Measurements from ENCODE around the gene FAM241A. TPM values are rescaled to one million over a fixed set of nuclear protein-coding genes. Genes with fewer than 3 reads are reported as not detected.
"Not testable (repeated sequence)": the region's sequence is repeated elsewhere in the genome, so short reads cannot be mapped to it uniquely, and the experiment has no call there.

The FAM241A gene
- total RNA-seq, 1 donor from 2014 or later = 1.5 TPM

DNA sequence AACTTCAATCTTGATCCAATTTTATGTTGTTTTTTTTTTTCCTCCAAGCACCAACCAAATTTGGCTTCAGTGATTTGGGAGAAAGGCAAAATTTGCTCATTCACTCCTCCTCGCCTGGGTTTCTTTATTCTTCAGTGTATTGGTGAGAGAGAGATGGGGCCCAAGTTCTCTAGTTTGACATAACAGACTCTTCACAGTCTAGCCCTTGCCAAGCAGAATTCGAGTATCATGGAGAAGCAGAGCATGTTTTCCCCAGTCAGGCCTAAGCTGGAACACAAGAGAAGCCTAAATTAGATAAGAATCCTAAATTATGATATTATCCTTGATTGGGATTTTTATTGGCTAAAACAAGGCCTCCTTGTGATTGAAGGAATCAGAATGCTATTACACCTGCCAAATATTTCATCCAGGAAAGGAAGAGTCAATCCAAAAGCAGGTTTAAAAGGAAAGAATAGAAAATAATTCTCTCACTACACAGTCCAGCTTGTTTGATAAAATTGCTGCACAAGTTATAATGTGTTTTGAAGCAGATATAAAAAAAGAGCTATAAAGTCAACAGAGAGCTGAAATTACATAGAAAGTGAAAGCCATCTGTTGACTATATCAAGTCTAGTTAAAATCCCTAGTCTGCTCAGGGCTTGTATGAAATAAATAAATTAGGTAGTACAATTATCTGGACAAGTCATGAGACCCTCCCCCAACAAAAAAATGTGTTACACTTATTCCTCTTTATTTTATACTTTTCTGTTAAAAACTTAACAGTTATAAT is 39.9 kb upstream of the FAM241A start:
- H3K36me3 Mint-ChIP-seq (ENCODE audit: low read depth) = no peaks in the 10 kb centered on the region
- DNase-seq (no peak), ATAC-seq (ENCODE audit: low read depth) (no peak)
- no peaks in the 10 kb centered on the region for H3K27me3 Mint-ChIP-seq
- peaks cover 8% of the 10 kb centered on the region for H3K4me1 Mint-ChIP-seq
- no peaks in the 10 kb centered on the region for H3K9me3 Mint-ChIP-seq
- intact Hi-C loops (cut with micrococcal nuclease) = no loop called here
- TF ChIP-seq, protein P1, sequence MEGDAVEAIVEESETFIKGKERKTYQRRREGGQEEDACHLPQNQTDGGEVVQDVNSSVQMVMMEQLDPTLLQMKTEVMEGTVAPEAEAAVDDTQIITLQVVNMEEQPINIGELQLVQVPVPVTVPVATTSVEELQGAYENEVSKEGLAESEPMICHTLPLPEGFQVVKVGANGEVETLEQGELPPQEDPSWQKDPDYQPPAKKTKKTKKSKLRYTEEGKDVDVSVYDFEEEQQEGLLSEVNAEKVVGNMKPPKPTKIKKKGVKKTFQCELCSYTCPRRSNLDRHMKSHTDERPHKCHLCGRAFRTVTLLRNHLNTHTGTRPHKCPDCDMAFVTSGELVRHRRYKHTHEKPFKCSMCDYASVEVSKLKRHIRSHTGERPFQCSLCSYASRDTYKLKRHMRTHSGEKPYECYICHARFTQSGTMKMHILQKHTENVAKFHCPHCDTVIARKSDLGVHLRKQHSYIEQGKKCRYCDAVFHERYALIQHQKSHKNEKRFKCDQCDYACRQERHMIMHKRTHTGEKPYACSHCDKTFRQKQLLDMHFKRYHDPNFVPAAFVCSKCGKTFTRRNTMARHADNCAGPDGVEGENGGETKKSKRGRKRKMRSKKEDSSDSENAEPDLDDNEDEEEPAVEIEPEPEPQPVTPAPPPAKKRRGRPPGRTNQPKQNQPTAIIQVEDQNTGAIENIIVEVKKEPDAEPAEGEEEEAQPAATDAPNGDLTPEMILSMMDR (IDR thresholded peaks at IDR 0.05) = no peak
- H3K27ac Mint-ChIP-seq = no peak overlapping the region
- ChIA-PET POLR2A (no interaction called here), CTCF (interaction anchor here (1.1 kb wide), 1 partner anchor 14 kb away, joined by 3 read pairs; no protein-coding TSS in a partner anchor)
- no peak overlapping the region for H3K4me3 Mint-ChIP-seq

DNA sequence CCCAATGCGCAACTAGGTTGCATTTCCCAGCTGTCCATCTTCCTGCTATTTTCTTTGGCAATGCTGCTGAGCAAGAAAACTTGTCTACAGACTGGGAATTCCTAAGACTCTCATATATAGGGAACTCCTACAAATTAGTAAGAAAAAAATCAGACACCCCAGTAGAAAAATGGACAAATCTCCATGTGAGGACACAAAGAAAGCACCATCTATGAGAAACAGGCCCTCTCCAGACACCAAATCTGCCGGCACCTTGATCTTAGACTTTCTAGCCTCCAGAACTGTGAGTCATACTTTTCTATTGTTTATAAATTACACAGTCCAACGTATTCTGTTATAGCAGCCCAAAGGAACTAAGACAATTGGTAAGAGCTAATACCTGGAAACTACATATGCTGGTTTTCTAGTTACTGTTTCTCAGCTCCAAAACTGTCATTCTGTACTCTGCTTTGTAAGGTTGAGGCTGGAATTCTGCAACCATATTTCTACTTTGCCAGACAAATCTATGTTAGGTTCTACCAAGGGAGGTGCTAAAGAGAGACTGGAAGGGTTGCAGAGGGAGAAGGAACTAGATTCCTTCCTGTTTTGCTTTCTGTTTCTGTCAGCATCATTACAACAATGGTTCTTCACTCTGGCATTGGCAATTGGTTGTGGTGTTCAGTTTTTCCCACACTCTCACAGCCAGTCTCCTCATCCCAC is 35.7 kb upstream of the FAM241A start:
- H3K27me3 Mint-ChIP-seq = no peaks in the 10 kb centered on the region
- H3K9me3 Mint-ChIP-seq = no peaks in the 10 kb centered on the region
- ATAC-seq (ENCODE audit: low read depth) = no peak
- ChIA-PET CTCF (interaction anchor here (1.1 to 2.1 kb wide), 2 partner anchors 9 to 133 kb away, joined by 3 to 14 read pairs; no protein-coding TSS in a partner anchor), POLR2A (no interaction called here)
- H3K4me1 Mint-ChIP-seq = peaks cover 8% of the 10 kb centered on the region
- intact Hi-C loops (cut with micrococcal nuclease) = no loop called here
- H3K4me3 Mint-ChIP-seq = no peak overlapping the region
- TF ChIP-seq, protein P1 (IDR thresholded peaks at IDR 0.05) = no peak
- DNase-seq = no peak
- no peaks in the 10 kb centered on the region for H3K36me3 Mint-ChIP-seq (ENCODE audit: low read depth)
- H3K27ac Mint-ChIP-seq = no peak overlapping the region

DNA sequence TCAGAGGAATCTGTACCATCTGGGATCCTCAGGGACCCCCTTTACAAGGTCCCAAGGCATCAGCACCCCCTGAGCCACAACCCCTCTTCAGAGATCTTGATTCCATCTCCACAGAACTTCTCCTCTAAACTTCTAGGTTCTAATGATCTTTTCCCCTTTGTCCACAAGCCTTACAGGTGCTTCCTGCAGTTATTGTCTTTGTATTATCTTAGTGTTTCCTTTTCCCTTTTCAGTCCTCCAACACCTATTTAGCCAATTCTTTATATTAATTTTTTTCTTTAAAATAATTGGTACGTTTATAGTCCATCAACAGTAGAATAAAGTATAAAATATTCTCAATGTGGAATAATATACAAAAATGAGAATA is 35.2 kb upstream of the FAM241A start:
- Mint-ChIP-seq H3K36me3 (ENCODE audit: low read depth) (no peaks in the 10 kb centered on the region), H3K27me3 (no peaks in the 10 kb centered on the region), H3K4me3 (no peak overlapping the region), H3K9me3 (no peaks in the 10 kb centered on the region), H3K4me1 (peaks cover 8% of the 10 kb centered on the region), H3K27ac (no peak overlapping the region)
- DNase-seq (no peak), ATAC-seq (ENCODE audit: low read depth) (no peak)
- ChIA-PET CTCF (interaction anchor here (1.5 to 2.1 kb wide), 2 partner anchors 10 kb away, joined by 4 to 14 read pairs; no protein-coding TSS in a partner anchor), POLR2A (no interaction called here)
- TF ChIP-seq, protein P1 (IDR thresholded peaks at IDR 0.05) = no peak
- intact Hi-C loops (cut with micrococcal nuclease) = no loop called here

DNA sequence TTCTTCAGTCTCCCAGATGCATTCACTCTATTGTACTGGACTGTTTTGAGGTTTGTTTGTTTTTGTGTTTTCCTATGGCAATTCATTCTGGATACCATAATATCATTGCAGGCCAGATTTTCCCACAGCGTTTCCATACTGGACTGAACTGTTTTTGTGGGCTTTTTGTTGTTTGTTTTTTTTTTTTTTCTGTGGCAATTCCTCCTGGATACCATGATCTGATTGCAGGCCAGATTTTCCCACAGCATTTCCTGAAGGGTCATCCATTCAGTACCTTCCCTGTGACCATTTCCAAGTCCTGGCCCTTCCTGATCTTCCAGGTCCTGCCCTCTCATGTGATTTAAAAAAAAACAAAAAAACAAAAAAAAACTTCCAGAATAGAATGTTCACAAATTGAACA is 33.9 kb upstream of the FAM241A start:
- no peak for ATAC-seq (ENCODE audit: low read depth)
- Mint-ChIP-seq H3K4me3 (no peak overlapping the region), H3K4me1 (peaks cover 8% of the 10 kb centered on the region), H3K27ac (no peak overlapping the region), H3K27me3 (no peaks in the 10 kb centered on the region), H3K9me3 (no peaks in the 10 kb centered on the region), H3K36me3 (ENCODE audit: low read depth) (no peaks in the 10 kb centered on the region)
- no peak for DNase-seq
- TF ChIP-seq, protein P1 (IDR thresholded peaks at IDR 0.05) = no peak
- intact Hi-C loops (cut with micrococcal nuclease) = no loop called here
- ChIA-PET CTCF (interaction anchor here (1.5 kb wide), 1 partner anchor 11 kb away, joined by 4 read pairs; no protein-coding TSS in a partner anchor), POLR2A (no interaction called here)

DNA sequence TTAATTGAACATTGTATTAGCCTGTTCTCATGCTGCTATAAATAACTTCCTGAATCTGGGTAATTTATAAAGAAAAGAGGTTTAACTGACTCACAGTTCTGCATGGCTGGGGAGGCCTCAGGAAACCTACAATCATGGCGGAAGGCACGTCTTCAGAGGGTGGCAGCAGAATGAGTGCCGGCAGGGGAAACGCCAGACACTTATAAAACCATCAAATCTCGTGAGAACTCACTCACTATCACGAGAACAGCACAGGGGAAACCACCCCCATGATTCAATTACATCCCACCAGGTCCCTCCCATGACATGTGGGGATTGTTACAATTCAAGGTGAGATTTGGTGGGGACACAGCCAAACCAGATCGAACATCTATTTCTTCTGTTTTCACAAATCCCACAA is 33.2 kb upstream of the FAM241A start:
- POLR2A ChIA-PET; H3K9me3 Mint-ChIP-seq; intact Hi-C loops (cut with micrococcal nuclease); CTCF ChIA-PET; H3K4me1 Mint-ChIP-seq; H3K27me3 Mint-ChIP-seq; H3K4me3 Mint-ChIP-seq; H3K27ac Mint-ChIP-seq; DNase-seq; H3K36me3 Mint-ChIP-seq (ENCODE audit: low read depth); ATAC-seq (ENCODE audit: low read depth): not testable (repeated sequence)
